CD8-positive, alpha-beta memory T cell (primary cell): ENCODE data around the gene LASP1NB.
A peak's percentile ranks its signal among the peaks of the same experiment; 100 is the strongest.

Experiments
- CTCF ChIA-PET: fragments of 350-600 bp; sonication (Branson Sonifier 250); formaldehyde crosslinking; loops from one replicate; lab custom pipeline; 2021; ENCODE audit warnings: antibody characterized with exemption; lab: Charles Lee
- POLR2A ChIA-PET: fragments of 350-600 bp; sonication (Branson Sonifier 250); formaldehyde crosslinking; loops from one replicate; lab custom pipeline; 2021; ENCODE audit warnings: antibody characterized with exemption; lab: Charles Lee
- DNase-seq, 5 donors: peaks; one replicate each; pipeline versions ENCODE4 v3.0.0 to v3.0.0-alpha.2; 2020 to 2022; ENCODE audit warnings: mixed read lengths in 1 of 5
- H3K27ac ChIP-seq: one replicate; pipeline ENCODE4 v1.7.0; 2013; ENCODE audit warnings: low read depth, mild to moderate bottlenecking, low read length, moderate library complexity
- H3K27me3 ChIP-seq: 2 replicates; pipeline ENCODE4 v1.7.0; 2013; ENCODE audit warnings: low read length, mild to moderate bottlenecking; ENCODE audit not compliant: insufficient read depth, poor library complexity, severe bottlenecking
- H3K36me3 ChIP-seq: 2 replicates; pipeline ENCODE4 v1.7.0; 2013; ENCODE audit warnings: mild to moderate bottlenecking, low read length, moderate library complexity; ENCODE audit not compliant: insufficient read depth
- H3K4me1 ChIP-seq: 2 replicates; pipeline ENCODE4 v1.7.0; 2013; ENCODE audit warnings: mild to moderate bottlenecking, low read length, moderate library complexity; ENCODE audit not compliant: insufficient read depth
- H3K4me3 ChIP-seq: 2 replicates; pipeline ENCODE4 v1.7.0; 2013; ENCODE audit warnings: mild to moderate bottlenecking, low read length
- H3K9me3 ChIP-seq: 2 replicates; pipeline ENCODE4 v1.7.0; 2013; ENCODE audit warnings: mild to moderate bottlenecking, low read length
- H3K27ac Mint-ChIP-seq, 8 donors: one replicate each; pipeline ENCODE4 v1.8.0; 2020 to 2021; ENCODE audit warnings: mixed read lengths in 8 of 8, mild to moderate bottlenecking in 6 of 8, inconsistent platforms in 3 of 8, moderate library complexity in 3 of 8
- H3K27me3 Mint-ChIP-seq, 2 donors: one replicate each; pipeline ENCODE4 v1.8.0; 2020 to 2021; ENCODE audit warnings: mixed read lengths in 2 of 2, mild to moderate bottlenecking in 1 of 2, moderate library complexity in 1 of 2
- H3K36me3 Mint-ChIP-seq, 3 donors: one replicate each; pipeline ENCODE4 v1.8.0; 2020 to 2021; ENCODE audit warnings: mixed read lengths in 3 of 3, inconsistent platforms in 1 of 3, mild to moderate bottlenecking in 1 of 3
- H3K4me1 Mint-ChIP-seq, 3 donors: one replicate each; pipeline ENCODE4 v1.8.0; 2020 to 2021; ENCODE audit warnings: mixed read lengths in 3 of 3, inconsistent platforms in 1 of 3, mild to moderate bottlenecking in 1 of 3
- H3K4me3 Mint-ChIP-seq, 7 donors: one replicate each; pipeline ENCODE4 v1.8.0; 2020 to 2021; ENCODE audit warnings: mixed read lengths in 7 of 7, mild to moderate bottlenecking in 6 of 7, moderate library complexity in 4 of 7, inconsistent platforms in 2 of 7
- H3K9me3 Mint-ChIP-seq, 5 donors: one replicate each; pipeline ENCODE4 v1.8.0; 2020 to 2022; ENCODE audit warnings: mixed read lengths in 5 of 5, mild to moderate bottlenecking in 3 of 5, moderate library complexity in 2 of 5, inconsistent platforms in 1 of 5

The LASP1NB gene

GRCh38 chr17:38897671-38898290 lies 27.6 kb upstream of the LASP1NB start:
- H3K4me1 ChIP-seq: peaks cover 86% of the 10 kb centered on the region
- Mint-ChIP-seq H3K27ac (peak overlapping the region; percentile 93 to 99 (median 96)), H3K9me3 (no peaks in the 10 kb centered on the region), H3K4me1 (peaks cover 73 to 81% (median 78%) of the 10 kb centered on the region in 3 donors), H3K36me3 (peaks cover 0 to 50% (median 4%) of the 10 kb centered on the region in 3 donors), H3K27me3 (no peaks in the 10 kb centered on the region), H3K4me3 (peak overlapping the region; percentile 51 to 92 (median 77))
- H3K4me3 ChIP-seq: peak overlapping the region; percentile 60
- H3K27ac ChIP-seq: peak overlapping the region; percentile 66
- ChIA-PET POLR2A (interaction anchor here (0.6 to 5.0 kb wide), 12 partner anchors 10 to 267 kb away, joined by 3 to 49 read pairs (median 4); partner anchors contain the start of genes LASP1 and RPL23), CTCF (interaction anchor here (0.6 to 7.3 kb wide), 11 partner anchors 13 to 277 kb away, joined by 3 to 73 read pairs (median 5); partner anchors contain the start of genes LASP1 and LASP1NB)
- DNase-seq: no peak
- no peaks in the 10 kb centered on the region for H3K27me3 ChIP-seq
- H3K9me3 ChIP-seq: no peaks in the 10 kb centered on the region
- peaks cover 17% of the 10 kb centered on the region for H3K36me3 ChIP-seq

GRCh38 chr17:38898291-38898679 lies 27.1 kb upstream of the LASP1NB start:
- peaks cover 86% of the 10 kb centered on the region for H3K4me1 ChIP-seq
- Mint-ChIP-seq H3K4me3 (peak overlapping the region; percentile 51 to 92 (median 77)), H3K9me3 (no peaks in the 10 kb centered on the region), H3K36me3 (peaks cover 0 to 51% (median 7%) of the 10 kb centered on the region in 3 donors), H3K27ac (peak overlapping the region; percentile 93 to 99 (median 96)), H3K4me1 (peaks cover 73 to 81% (median 78%) of the 10 kb centered on the region in 3 donors), H3K27me3 (no peaks in the 10 kb centered on the region)
- peak overlapping the region; percentile 66 for H3K27ac ChIP-seq
- ChIA-PET CTCF (interaction anchor here (1.0 to 7.3 kb wide), 10 partner anchors 13 to 277 kb away, joined by 3 to 73 read pairs (median 6); partner anchors contain the start of genes LASP1 and LASP1NB), POLR2A (interaction anchor here (0.6 to 5.0 kb wide), 14 partner anchors 9 to 302 kb away, joined by 3 to 49 read pairs (median 3); partner anchors contain the start of genes LASP1, RPL19 and RPL23)
- H3K27me3 ChIP-seq: no peaks in the 10 kb centered on the region
- H3K4me3 ChIP-seq: peak overlapping the region; percentile 60
- no peaks in the 10 kb centered on the region for H3K9me3 ChIP-seq
- H3K36me3 ChIP-seq: peaks cover 21% of the 10 kb centered on the region
- DNase-seq: peak in 1 of 5 donors; percentile 51

GRCh38 chr17:38898812-38899348 lies 26.5 kb upstream of the LASP1NB start:
- peak overlapping the region; percentile 66 for H3K27ac ChIP-seq
- H3K36me3 Mint-ChIP-seq: peaks cover 0 to 54% (median 7%) of the 10 kb centered on the region in 3 donors
- H3K9me3 Mint-ChIP-seq: no peaks in the 10 kb centered on the region
- H3K4me1 Mint-ChIP-seq: peaks cover 72 to 81% (median 78%) of the 10 kb centered on the region in 3 donors
- peak; percentile 73 to 92 (median 84) for DNase-seq
- peak overlapping the region; percentile 51 to 92 (median 77) for H3K4me3 Mint-ChIP-seq
- H3K4me1 ChIP-seq: peaks cover 84% of the 10 kb centered on the region
- ChIA-PET CTCF (interaction anchor here (0.7 to 7.3 kb wide), 11 partner anchors 8 to 276 kb away, joined by 3 to 73 read pairs (median 5); partner anchors contain the start of genes LASP1, LASP1NB and RPL23), POLR2A (interaction anchor here (0.5 to 5.0 kb wide), 10 partner anchors 9 to 706 kb away, joined by 3 to 49 read pairs (median 4); partner anchors contain the start of genes LASP1, RPL19 and RPL23)
- H3K4me3 ChIP-seq: peak overlapping the region; percentile 60
- no peaks in the 10 kb centered on the region for H3K9me3 ChIP-seq
- H3K27me3 ChIP-seq: no peaks in the 10 kb centered on the region
- no peaks in the 10 kb centered on the region for H3K27me3 Mint-ChIP-seq
- H3K36me3 ChIP-seq: peaks cover 27% of the 10 kb centered on the region
- H3K27ac Mint-ChIP-seq: peak overlapping the region; percentile 93 to 99 (median 96)

- H3K27ac ChIP-seq: peak overlapping the region; percentile 66
- peak overlapping the region; percentile 93 to 99 (median 96) for H3K27ac Mint-ChIP-seq
- peaks cover 79% of the 10 kb centered on the region for H3K4me1 ChIP-seq
- H3K9me3 ChIP-seq: no peaks in the 10 kb centered on the region
- H3K4me3 ChIP-seq: peak overlapping the region; percentile 60
- H3K27me3 ChIP-seq: no peaks in the 10 kb centered on the region
- H3K36me3 Mint-ChIP-seq: peaks cover 0 to 53% (median 7%) of the 10 kb centered on the region in 3 donors
- no peaks in the 10 kb centered on the region for H3K9me3 Mint-ChIP-seq
- no peaks in the 10 kb centered on the region for H3K27me3 Mint-ChIP-seq
- H3K4me3 Mint-ChIP-seq: peak overlapping the region; percentile 51 to 92 (median 77)
- CTCF ChIA-PET: interaction anchor here (0.7 to 7.3 kb wide), 9 partner anchors 8 to 275 kb away, joined by 3 to 73 read pairs (median 5); partner anchors contain the start of genes LASP1, LASP1NB and RPL23
- peaks cover 23% of the 10 kb centered on the region for H3K36me3 ChIP-seq
- POLR2A ChIA-PET: interaction anchor here (0.5 to 5.0 kb wide), 7 partner anchors 8 to 705 kb away, joined by 3 to 49 read pairs (median 4); partner anchors contain the start of gene LASP1
- peaks cover 70 to 80% (median 76%) of the 10 kb centered on the region in 3 donors for H3K4me1 Mint-ChIP-seq
- DNase-seq: no peak
Measured at GRCh38 chr17:38899421-38899820, 26.0 kb upstream of the LASP1NB start.

- Histone ChIP-seq H3K27ac (no peak overlapping the region), H3K9me3 (no peaks in the 10 kb centered on the region), H3K36me3 (peaks cover 22% of the 10 kb centered on the region), H3K27me3 (no peaks in the 10 kb centered on the region), H3K4me3 (no peak overlapping the region), H3K4me1 (peaks cover 72% of the 10 kb centered on the region)
- Mint-ChIP-seq H3K9me3 (no peaks in the 10 kb centered on the region), H3K27ac (peak overlapping the region; percentile 78 to 98 (median 95)), H3K4me1 (peaks cover 72 to 87% (median 82%) of the 10 kb centered on the region in 3 donors), H3K36me3 (peaks cover 0 to 61% (median 12%) of the 10 kb centered on the region in 3 donors), H3K27me3 (no peaks in the 10 kb centered on the region), H3K4me3 (peak overlapping the region; percentile 63 to 90 (median 78))
- DNase-seq: peak in 4 of 5 donors; percentile 51 to 85 (median 64)
- ChIA-PET POLR2A (interaction anchor here (0.6 to 5.0 kb wide), 5 partner anchors 16 to 47 kb away, joined by 3 to 49 read pairs (median 7); partner anchors contain the start of genes LASP1 and RPL23), CTCF (interaction anchor here (0.8 to 7.3 kb wide), 10 partner anchors 10 to 344 kb away, joined by 3 to 73 read pairs (median 4); partner anchors contain the start of genes LASP1, LASP1NB and RPL23)
Measured at GRCh38 chr17:38900978-38901656, 24.3 kb upstream of the LASP1NB start.

GRCh38 chr17:38903404-38903803 lies 22.0 kb upstream of the LASP1NB start:
- peak overlapping the region; percentile 59 to 92 (median 81) for H3K27ac Mint-ChIP-seq
- no peaks in the 10 kb centered on the region for H3K27me3 Mint-ChIP-seq
- Histone ChIP-seq H3K27me3 (no peaks in the 10 kb centered on the region), H3K4me1 (peaks cover 54% of the 10 kb centered on the region), H3K36me3 (peaks cover 10% of the 10 kb centered on the region), H3K4me3 (no peak overlapping the region), H3K27ac (no peak overlapping the region), H3K9me3 (no peaks in the 10 kb centered on the region)
- H3K9me3 Mint-ChIP-seq: no peaks in the 10 kb centered on the region
- CTCF ChIA-PET: interaction anchor here (1.6 to 7.3 kb wide), 2 partner anchors 14 to 33 kb away, joined by 3 to 73 read pairs; partner anchors contain the start of gene LASP1
- H3K36me3 Mint-ChIP-seq: peaks cover 0 to 59% (median 12%) of the 10 kb centered on the region in 3 donors
- H3K4me1 Mint-ChIP-seq: peaks cover 63 to 85% (median 72%) of the 10 kb centered on the region in 3 donors
- POLR2A ChIA-PET: no interaction called here
- no peak for DNase-seq
- H3K4me3 Mint-ChIP-seq: no peak overlapping the region

GRCh38 chr17:38904892-38905291 lies 20.5 kb upstream of the LASP1NB start:
- DNase-seq: no peak
- Histone ChIP-seq H3K36me3 (peaks cover 10% of the 10 kb centered on the region), H3K27me3 (no peaks in the 10 kb centered on the region), H3K4me1 (peaks cover 39% of the 10 kb centered on the region), H3K9me3 (no peaks in the 10 kb centered on the region), H3K27ac (no peak overlapping the region), H3K4me3 (no peak overlapping the region)
- no peaks in the 10 kb centered on the region for H3K27me3 Mint-ChIP-seq
- no peak overlapping the region for H3K4me3 Mint-ChIP-seq
- ChIA-PET POLR2A (no interaction called here), CTCF (interaction anchor here (0.7 to 1.6 kb wide), 4 partner anchors 15 to 55 kb away, joined by 3 read pairs; partner anchors contain the start of gene LASP1)
- peak overlapping the region in 5 of 8 donors; percentile 12 to 92 (median 57) for H3K27ac Mint-ChIP-seq
- peaks cover 0 to 62% (median 10%) of the 10 kb centered on the region in 3 donors for H3K36me3 Mint-ChIP-seq
- H3K9me3 Mint-ChIP-seq: no peaks in the 10 kb centered on the region
- H3K4me1 Mint-ChIP-seq: peaks cover 56 to 83% (median 60%) of the 10 kb centered on the region in 3 donors
